Vagina (tissue), 2 donors: Measurements from ENCODE around the gene CCM2.

Experiments used
- CTCF ChIP-seq, 3 experiments: fragments of 450-650 bp in 2 of 3; fragments of 200-600 bp in 1 of 3; sonication (generic) in 1 of 3; IDR thresholded peaks; one replicate each; pipeline ENCODE4 v1.5.1; 2017 to 2019; ENCODE audit warnings: antibody characterized with exemption in 3 of 3, mild to moderate bottlenecking in 2 of 3, moderate library complexity in 2 of 3
- POLR2A ChIP-seq, 2 donors: fragments of 450-650 bp; IDR thresholded peaks; one replicate each; pipeline ENCODE4 v1.6.1; 2017; ENCODE audit warnings: antibody characterized with exemption in 2 of 2, mild to moderate bottlenecking in 2 of 2, moderate library complexity in 2 of 2

DNA sequence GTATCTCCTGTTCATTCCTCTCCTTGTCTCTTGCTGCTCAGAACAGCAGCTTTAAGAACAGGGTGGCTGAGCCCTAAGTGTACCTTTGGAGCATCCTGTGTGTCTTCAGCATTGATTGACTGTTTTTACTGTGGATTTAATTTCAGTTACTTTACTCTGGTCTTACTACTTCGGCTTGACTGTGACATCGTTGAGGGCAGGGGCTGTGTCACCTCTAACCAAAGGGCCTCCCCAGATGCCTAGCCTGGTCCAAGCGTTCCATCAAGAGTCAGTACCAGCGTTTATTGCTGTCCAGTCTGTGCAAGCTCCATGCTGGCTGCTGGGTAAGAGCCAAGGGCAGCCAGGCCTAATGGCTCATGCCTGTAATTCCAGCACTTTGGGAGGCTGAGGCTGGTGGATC lies 32.4 kb downstream of the CCM2 start:
- TF ChIP-seq CTCF (IDR thresholded peaks at IDR 0.05) = no peak
- no peak for TF ChIP-seq POLR2A (IDR thresholded peaks at IDR 0.05)
